NCI-H345 (cell line): ENCODE results near the gene GTF3C1.

Experiments
- DNase-seq: peaks from one replicate; lab custom pipeline; 2025; lab: John Stamatoyannopoulos, UW

The GTF3C1 gene

DNA sequence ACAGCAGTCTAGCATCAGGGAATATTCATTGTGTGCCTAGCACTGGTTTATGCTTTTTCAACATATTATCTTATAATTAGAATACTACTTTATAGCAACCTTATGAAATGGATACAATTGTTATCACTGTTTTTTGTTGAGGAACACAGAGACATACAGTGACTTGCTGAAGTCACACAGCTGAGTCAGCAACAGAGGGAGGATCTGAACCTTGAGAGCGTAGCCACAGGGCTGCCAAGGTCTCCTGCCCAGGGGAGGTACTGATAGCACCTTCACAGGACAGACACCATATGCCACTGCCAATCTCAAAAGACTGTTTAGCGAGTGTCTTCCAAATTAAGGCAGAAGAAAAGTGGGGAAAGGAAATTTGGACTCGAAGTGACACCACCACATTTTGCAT is 63.0 kb downstream of the GTF3C1 start:
- DNase-seq = no peak

GRCh38 chr16:27486344-27486743 is 63.4 kb downstream of the GTF3C1 start:
- no peak for DNase-seq

GRCh38 chr16:27485811-27486210 is 63.9 kb downstream of the GTF3C1 start:
- DNase-seq = no peak

GRCh38 chr16:27485126-27485525 is 64.6 kb downstream of the GTF3C1 start:
- no peak for DNase-seq

GRCh38 chr16:27483624-27484023 is 66.1 kb downstream of the GTF3C1 start:
- no peak for DNase-seq

DNA sequence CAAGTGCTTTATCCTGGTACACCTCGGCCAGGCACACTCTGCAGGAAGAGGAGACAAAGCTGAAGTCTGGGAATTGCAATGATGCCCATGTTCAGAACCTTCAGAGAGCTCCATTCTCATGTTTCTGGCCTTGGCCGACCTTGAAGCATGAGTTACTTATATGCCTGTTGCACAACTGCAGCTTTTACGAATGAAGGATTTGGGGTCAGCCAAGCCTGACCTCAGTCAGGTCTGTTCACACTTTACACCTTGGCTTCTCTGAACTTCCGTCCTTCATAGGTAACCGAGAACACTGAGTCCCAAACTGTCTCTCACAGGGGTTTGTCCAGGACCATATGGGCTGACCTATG is 66.7 kb downstream of the GTF3C1 start:
- no peak for DNase-seq

DNA sequence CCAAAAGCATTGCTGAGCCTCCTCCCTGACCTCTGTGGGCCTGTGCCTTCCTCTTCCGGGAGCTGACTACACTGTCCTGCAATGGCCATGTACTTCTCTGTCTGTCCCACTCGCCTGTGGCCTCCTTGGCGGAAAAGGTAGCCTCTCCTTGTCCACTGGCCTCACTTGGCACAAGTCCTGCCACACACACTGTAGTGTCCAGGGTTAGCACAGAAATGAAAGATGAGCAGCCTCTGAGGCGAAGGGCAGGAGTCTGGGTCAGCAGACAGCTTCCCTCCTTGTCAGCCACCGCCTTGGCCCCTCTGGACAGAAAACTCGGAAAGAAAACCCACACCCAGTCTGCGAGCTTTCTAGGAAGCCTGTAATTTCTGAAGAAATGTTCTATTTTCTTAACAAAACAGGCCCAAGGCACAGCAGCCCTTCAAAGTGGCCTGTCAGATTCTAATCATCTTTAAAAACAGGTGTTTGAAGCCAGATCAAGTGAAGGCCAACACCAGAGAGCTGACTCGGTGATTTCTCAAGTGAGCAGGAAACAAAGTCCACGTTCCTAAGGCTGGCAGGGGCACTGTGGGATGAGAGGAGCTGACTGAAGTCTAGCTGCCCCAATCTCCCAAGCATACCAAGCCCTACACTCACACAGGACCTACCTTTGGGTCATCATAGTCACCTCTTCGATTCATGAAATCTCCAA is 67.2 kb downstream of the GTF3C1 start:
- DNase-seq = no peak

GRCh38 chr16:27481282-27481934 is 68.3 kb downstream of the GTF3C1 start:
- no peak for DNase-seq

- DNase-seq = no peak
Measured at GRCh38 chr16:27480761-27481160, 69.0 kb downstream of the GTF3C1 start.

DNA sequence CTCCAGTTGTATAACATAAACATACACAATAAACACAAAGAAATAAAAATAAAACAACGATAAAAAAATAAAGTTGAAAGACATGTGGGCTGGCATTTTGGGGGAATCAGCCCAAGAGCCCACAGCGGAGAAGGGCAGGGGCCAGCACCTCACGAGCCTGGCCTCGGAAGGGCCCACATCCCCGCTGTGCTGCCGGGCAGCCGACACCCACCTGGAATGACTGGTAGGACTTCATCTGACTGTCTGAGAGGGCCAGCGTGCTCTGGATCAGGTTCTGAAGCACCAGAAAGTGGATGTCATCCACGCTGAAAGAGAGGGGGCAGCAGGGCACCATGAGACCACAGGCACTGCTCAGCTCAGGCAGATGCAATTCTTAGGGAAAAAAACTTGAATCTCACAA is 73.5 kb downstream of the GTF3C1 start:
- DNase-seq = no peak

DNA sequence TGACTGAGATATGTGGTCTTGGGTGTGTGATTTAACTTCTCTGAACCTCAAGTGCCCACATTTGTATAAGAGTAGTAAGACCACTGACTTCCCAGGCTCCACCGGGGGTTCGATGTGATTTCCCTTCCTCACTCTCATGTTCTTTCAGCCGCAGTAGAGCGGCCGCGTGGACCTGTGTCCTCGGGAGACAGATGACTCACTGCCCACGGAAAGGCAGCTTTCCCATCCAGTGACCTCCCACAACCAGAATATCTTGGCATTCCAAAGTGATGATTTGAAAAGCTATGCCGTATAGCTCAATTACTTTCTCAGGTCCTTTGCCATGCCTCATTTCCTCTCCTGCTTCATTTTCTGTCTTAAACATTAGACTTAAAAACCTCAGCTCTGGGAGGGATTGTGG is 74.2 kb downstream of the GTF3C1 start:
- no peak for DNase-seq

GRCh38 chr16:27474921-27475320 is 74.8 kb downstream of the GTF3C1 start:
- DNase-seq = no peak

DNA sequence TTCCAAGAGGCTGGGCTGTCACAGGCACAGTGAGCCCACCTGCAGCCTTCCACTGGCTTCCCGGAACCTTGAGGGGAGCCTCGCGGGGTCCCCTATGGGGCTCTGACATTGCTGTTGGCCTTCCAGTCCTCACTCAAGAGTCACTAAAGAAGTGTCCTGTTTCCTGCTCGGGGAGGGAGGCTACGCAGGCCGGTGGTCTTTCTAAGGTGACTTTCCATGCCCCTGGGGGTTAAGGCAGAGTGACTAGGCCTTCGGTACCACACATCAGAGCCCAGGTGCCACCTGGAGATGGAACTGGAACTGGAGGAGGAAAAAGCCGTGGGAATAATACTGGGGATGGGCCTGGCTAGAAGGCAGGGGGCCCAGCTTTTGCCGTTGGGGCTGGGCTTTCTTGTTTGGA is 75.7 kb downstream of the GTF3C1 start:
- no peak for DNase-seq

DNA sequence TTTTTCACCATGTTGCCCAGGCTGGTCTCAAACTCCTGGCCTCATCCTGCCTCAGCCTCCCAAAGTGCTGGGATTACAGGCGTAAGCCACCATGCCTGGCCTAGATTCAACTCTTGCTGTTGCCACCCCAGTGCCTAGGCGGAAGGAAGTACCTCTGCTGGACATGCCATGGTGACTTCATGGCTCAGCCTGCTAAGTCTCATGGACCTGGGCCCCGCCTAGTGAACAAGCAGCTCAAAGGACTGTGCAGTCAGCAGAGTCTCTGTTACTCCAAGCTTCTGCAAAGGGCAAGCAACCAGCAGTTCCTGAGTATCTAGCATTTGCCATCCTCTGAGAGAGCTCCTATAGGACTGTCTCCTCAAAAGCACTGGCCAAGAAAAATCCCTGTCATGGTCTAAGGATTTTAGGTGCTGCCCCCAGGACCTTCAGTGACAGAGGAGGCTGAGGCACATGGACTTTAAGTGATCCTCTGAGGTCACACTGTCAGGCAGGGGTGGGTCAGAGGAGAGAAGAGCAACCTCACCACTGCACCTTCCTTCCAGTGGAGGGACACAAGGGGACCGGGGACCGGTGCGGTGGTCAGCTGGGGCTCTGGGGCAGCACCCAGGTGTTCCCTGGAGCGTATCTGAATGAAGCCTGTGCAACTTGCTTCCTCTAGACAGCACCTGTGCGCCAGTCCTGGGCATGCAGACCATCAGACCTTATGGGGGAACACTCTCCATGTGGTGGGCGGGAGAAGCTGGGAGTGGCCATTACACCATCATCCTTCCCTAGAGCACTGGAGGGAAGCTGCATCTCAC is 76.4 kb downstream of the GTF3C1 start:
- no peak for DNase-seq

DNA sequence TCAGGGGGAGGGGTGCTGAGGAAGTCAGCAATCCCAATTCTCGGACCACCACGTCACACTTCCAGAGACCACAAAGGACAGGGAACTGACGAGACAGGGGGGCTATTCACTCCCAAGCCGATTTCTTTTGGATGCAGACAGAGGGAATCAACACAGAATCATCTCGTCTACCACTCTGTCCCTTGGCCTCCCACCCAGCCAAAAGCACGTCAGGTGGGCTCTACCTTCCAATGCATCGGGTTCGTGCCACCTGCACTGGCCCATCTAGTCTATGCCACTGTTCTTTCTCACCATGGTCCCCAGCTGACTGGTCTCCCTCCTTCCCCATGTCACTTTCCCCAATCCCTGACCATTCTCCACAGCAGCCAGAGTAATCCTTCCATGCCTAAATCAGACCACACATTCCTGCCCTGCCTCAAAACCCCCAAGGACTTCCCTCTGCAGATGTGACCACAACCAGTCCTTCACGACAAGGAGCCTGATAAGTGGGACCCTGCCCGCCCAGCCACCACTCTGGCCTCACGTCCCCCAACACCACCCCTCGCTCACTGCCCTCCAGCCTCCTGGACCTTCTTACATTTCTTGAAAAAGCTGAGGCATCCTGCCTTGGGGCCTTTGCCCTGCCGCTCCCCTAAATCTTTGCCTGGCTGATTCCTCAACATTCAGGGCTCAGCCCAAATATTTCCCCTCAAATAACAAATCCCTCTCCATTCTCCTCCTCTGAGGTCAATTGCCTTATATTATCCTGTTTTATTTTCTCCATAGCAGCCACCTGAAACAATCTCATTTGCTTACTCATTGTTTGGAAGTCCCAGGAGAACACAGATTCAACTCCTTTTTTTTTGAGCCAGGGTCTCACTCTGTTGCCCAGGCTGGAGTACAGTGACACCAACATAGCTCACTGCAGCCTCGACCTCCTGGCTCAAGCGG is 77.4 kb downstream of the GTF3C1 start:
- no peak for DNase-seq

- DNase-seq = no peak
Measured at GRCh38 chr16:27471661-27472060, 78.1 kb downstream of the GTF3C1 start.

DNA sequence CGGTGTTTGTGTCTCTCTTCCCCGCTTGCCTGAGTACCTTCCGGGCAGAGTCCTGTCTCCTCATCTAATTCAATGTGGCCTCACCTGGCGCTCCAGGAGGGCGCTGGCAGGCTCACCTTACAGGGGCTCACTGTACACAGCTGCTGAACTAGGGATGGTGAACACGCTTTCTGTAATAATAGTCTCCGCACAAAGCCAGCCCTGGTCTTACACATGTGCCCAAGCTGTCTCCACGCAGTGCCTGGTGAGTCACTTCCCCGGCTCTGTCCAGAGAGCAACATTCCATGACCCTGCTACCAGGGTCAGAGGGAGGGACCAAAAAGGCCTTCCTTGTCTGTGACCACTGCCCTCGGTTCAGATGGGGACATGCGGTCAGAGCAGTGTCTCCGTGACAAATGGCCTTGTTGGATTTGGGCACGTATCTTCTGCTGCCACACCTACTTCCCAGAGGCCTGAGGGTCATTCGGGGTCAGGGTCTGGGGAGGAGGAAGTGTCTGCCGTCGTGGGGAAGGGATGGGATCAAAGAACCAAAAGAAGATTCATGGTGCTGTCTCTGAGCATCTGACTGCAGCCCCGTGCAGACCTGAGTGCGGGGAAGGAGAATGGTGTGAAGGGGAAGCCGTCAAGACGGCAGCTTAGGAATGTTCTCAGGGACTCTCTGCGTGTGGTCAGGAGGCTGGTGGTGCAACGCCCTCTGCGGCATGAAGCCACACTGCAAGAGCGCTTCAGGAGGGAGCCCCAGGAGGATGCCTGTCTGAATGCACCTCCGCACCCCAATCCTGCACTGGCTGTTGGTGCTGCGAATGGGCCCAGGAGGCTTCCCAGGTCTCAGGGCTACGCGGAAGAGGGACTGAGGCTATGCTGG is 78.9 kb downstream of the GTF3C1 start:
- DNase-seq = no peak

GRCh38 chr16:27468941-27469531 is 80.7 kb downstream of the GTF3C1 start:
- no peak for DNase-seq

DNA sequence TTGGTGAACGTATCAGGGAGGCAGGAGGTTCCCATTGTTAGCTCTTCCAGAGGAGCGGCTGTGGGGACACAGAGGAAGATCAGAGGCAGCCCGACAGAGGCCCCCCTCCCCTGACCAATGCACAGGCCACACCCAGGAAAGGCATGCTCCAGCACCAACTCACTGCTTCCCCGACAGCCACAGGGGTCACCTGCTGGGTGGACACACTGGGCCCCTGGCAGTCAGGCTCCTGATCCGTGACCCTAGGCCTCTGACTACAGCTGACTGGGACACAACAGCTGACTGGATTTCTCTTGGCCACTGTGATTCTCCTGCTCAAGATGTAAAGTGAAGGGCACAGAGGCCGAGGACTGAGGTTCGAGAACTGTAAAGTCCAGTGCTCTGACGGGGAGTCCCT is 84.2 kb downstream of the GTF3C1 start:
- DNase-seq = no peak

DNA sequence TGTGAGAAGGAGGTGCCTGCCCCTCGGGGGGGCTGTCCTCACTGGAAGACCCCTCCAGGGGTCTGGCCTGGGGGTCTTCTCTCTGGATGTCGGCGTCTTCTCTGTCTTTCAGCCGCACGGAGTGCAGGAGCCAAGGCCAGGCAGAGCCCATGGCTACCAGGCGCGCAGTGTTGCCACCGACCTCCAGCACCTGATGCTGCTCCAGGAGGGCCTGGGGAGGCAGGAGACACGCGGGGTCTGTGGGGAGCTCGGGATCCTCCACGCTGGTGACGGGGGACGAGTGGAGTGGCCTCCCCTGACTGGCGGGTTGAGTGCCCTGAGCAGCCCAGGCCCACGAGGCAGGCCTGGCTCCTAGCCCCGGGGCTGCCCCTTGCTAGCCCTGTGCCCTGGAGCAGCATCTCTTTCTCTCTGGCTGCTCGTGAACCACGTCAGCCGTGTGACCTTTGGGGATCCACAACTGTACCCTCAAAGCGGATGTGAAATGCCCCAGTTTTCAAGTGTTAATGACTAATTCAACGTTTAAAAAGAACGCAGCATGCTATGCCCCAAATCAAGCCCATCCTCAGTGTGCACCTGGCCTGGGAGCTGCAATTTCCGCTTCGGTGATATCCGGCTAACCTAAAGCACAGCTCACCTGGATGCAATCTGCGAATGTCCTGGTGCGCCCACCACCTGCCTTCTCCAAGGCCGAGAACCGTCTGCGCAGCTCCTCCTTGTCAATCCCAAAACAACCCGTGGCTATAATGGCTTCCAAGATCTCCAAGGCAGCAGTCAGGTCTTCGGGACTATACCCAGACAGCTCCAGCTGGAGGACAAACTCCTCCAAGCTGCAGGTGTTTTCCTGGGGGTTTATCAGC is 84.9 kb downstream of the GTF3C1 start:
- no peak for DNase-seq
